HL-60 (cell line): ENCODE measurements around the gene FRMD3.

Source experiments
- GABPA ChIP-seq: IDR thresholded peaks from 2 replicates; pipeline ENCODE4 v1.6.1; 2012; ENCODE audit warnings: low read depth
- POLR2AphosphoS5 ChIP-seq: IDR thresholded peaks from 2 replicates; pipeline ENCODE4 v1.6.1; 2012; ENCODE audit warnings: low read depth
- REST ChIP-seq: IDR thresholded peaks from 2 replicates; pipeline ENCODE4 v1.6.1; 2012; ENCODE audit warnings: low read depth; ENCODE audit not compliant: insufficient replicate concordance
- SPI1 ChIP-seq: IDR thresholded peaks from 2 replicates; pipeline ENCODE4 v1.6.1; 2012; ENCODE audit warnings: low read depth, mild to moderate bottlenecking, borderline replicate concordance
- TF ChIP-seq, protein P1 (sequence below): IDR thresholded peaks from one replicate; pipeline ENCODE4 v1.5.1; 2011; ENCODE audit warnings: low read length, control low read depth, inconsistent platforms; ENCODE audit not compliant: insufficient read depth

DNA sequence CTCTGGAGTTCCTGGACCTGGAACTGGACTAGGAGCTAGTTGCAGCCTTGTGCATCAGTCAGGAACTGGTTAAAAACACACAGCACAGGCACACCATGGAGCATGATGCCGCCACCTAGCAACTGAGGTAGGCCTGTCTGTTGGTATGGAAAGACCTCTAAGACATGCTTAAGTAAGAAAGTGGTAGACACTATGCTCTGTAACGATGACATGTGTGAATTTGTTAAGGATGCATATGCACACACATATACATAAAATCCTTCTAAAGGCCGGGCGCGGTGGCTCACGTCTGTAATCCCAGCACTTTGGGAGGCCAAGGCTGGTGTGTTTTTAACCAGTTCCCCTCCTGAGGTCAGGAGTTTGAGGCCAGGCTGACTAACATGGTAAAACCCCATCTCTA, 338.4 kb downstream of the FRMD3 start:
- TF ChIP-seq, protein P1, sequence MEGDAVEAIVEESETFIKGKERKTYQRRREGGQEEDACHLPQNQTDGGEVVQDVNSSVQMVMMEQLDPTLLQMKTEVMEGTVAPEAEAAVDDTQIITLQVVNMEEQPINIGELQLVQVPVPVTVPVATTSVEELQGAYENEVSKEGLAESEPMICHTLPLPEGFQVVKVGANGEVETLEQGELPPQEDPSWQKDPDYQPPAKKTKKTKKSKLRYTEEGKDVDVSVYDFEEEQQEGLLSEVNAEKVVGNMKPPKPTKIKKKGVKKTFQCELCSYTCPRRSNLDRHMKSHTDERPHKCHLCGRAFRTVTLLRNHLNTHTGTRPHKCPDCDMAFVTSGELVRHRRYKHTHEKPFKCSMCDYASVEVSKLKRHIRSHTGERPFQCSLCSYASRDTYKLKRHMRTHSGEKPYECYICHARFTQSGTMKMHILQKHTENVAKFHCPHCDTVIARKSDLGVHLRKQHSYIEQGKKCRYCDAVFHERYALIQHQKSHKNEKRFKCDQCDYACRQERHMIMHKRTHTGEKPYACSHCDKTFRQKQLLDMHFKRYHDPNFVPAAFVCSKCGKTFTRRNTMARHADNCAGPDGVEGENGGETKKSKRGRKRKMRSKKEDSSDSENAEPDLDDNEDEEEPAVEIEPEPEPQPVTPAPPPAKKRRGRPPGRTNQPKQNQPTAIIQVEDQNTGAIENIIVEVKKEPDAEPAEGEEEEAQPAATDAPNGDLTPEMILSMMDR = no peak
- TF ChIP-seq GABPA = no peak
- no peak for TF ChIP-seq REST
- TF ChIP-seq POLR2AphosphoS5 = no peak
- no peak for TF ChIP-seq SPI1
